Measurements from ENCODE around the gene WDR64. TPM values are rescaled to one million over a fixed set of nuclear protein-coding genes. Genes with fewer than 3 reads are reported as not detected.
A peak's percentile ranks its signal among the peaks of the same experiment; 100 is the strongest.

The WDR64 gene
- total and polyA plus RNA-seq, 2 experiments from 2014 or later, result not detected

DNA sequence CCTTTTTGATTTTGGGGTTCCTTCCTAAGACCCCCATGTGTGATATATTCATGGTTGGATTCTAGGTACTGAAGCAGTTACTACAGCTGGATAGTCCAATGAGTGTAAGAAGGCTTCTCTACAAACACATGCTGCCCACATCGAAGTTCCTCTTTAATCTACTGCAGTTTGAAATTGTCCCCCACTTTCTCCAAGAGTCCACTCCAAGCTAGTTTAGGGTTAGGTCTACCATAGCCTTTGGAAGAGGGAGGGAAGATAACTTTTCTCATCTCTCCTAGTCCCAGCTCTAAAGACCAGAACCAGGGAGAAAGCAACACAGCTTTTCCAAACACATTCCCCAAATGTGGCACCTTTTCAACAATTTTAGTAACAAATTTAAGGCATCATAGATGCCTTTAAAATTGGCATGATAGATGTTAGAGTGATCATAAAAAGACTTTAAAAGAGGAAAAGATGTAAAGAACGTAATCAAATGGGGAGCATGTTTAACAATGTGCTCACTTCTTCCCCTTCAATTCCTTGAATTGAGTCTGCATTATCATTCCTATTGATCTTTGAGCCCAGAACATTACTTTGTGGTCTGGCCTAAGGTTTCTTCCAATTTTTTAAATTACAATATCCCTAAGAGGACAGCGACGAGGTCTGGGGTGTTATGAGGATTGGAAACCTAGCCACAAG is 194.9 kb downstream of the WDR64 start:
- no peaks in the 10 kb centered on the region for H3K36me3 ChIP-seq
- peak overlapping the region; percentile 71 for H3K4me3 ChIP-seq
- no peak for DNase-seq (ENCODE audit: low read depth in 1 of 2, low spot score in 1 of 2)
- peak overlapping the region; percentile 87 for H3K27ac ChIP-seq
- H3K4me1 ChIP-seq (ENCODE audit: low read depth), result peaks cover 8% of the 10 kb centered on the region
- TF ChIP-seq, protein P1, sequence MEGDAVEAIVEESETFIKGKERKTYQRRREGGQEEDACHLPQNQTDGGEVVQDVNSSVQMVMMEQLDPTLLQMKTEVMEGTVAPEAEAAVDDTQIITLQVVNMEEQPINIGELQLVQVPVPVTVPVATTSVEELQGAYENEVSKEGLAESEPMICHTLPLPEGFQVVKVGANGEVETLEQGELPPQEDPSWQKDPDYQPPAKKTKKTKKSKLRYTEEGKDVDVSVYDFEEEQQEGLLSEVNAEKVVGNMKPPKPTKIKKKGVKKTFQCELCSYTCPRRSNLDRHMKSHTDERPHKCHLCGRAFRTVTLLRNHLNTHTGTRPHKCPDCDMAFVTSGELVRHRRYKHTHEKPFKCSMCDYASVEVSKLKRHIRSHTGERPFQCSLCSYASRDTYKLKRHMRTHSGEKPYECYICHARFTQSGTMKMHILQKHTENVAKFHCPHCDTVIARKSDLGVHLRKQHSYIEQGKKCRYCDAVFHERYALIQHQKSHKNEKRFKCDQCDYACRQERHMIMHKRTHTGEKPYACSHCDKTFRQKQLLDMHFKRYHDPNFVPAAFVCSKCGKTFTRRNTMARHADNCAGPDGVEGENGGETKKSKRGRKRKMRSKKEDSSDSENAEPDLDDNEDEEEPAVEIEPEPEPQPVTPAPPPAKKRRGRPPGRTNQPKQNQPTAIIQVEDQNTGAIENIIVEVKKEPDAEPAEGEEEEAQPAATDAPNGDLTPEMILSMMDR (IDR thresholded peaks at IDR 0.05; ENCODE audit: low read depth, low read length), result no peak
- no peaks in the 10 kb centered on the region for H3K9me3 ChIP-seq (ENCODE audit: low read depth)
- no peaks in the 10 kb centered on the region for H3K27me3 ChIP-seq

DNA sequence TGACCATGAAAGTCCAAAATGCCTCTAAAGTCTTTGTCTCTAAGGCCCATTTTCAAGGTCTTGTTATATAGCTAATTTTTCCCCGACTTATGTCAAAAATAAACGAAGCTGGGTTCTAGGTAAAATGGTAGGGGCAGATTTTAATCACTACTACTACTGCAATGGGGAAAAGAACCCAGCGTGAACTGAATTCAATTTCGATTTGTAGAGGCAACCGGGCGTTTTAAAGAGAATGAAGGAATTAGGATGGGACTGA is 195.4 kb downstream of the WDR64 start:
- TF ChIP-seq, protein P1 (IDR thresholded peaks at IDR 0.05; ENCODE audit: low read depth, low read length), result no peak
- no peak for DNase-seq (ENCODE audit: low read depth in 1 of 2, low spot score in 1 of 2)
- peak overlapping the region; percentile 87 for H3K27ac ChIP-seq

DNA sequence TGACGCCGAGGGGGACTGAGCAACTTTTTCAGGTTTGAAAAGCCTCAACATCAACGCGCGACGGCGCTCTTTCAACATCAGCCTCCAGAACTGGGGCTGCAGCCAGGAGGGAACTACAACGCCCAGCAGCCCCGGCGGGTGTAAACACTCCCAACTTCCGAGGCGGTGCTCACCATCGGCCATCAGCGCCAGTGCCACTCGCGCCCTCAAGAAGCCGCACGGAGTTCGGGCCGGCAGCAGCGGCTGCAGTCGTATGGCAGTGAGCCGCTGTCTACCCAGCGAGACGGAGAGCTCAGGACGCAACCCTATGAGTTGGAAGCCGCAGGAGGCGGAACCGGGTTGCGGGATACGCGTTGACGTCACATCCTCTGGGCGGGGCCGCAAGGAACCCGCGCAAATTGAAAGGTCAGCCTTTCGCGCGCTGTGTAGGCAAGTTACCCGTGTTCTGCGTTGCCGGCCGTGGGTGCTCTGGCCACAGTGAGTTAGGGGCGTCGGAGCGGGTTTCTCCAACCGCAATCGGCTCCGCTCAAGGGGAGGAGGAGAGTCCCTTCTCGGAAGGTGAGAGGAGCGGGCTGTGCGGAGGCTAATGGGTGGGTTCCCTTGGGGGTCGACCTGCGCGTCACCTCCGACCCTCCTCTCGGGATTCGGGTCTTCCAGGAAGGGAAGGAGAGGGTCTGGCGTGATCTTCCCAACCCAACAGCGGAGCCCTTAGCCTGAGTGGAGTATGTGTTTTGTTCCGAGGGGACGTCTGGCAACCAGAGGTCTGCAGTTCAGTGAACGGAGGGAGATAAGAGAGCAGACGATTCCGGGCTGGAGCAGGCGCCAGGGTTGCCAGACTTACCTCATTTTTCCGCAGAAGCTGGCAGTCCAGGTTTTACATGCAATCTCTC is 196.0 kb downstream of the WDR64 start, which contains the start of gene EXO1:
TSS of gene EXO1 (plus strand) at position 409 of the 890 bp plus-strand sequence. CDS start 2,222 bp downstream, outside the sequence.
- Histone ChIP-seq H3K36me3 (no peaks in the 10 kb centered on the region), H3K27me3 (no peaks in the 10 kb centered on the region), H3K27ac (peak within 1 kb of the TSS; percentile 87), H3K4me1 (ENCODE audit: low read depth) (peaks cover 8% of the 10 kb centered on the region), H3K4me3 (peak within 1 kb of the TSS; percentile 71), H3K9me3 (ENCODE audit: low read depth) (no peaks in the 10 kb centered on the region)
- TF ChIP-seq, protein P1 (IDR thresholded peaks at IDR 0.05; ENCODE audit: low read depth, low read length), result peak; percentile 48
- peak; percentile 92 to 95 for DNase-seq (ENCODE audit: low read depth in 1 of 2, low spot score in 1 of 2)

More for the DNA sequence above, 195.4 kb downstream of the WDR64 start:
- Histone ChIP-seq H3K9me3 (ENCODE audit: low read depth) (no peaks in the 10 kb centered on the region), H3K27me3 (no peaks in the 10 kb centered on the region), H3K4me3 (peak overlapping the region; percentile 71), H3K36me3 (no peaks in the 10 kb centered on the region), H3K4me1 (ENCODE audit: low read depth) (peaks cover 8% of the 10 kb centered on the region)

DNA sequence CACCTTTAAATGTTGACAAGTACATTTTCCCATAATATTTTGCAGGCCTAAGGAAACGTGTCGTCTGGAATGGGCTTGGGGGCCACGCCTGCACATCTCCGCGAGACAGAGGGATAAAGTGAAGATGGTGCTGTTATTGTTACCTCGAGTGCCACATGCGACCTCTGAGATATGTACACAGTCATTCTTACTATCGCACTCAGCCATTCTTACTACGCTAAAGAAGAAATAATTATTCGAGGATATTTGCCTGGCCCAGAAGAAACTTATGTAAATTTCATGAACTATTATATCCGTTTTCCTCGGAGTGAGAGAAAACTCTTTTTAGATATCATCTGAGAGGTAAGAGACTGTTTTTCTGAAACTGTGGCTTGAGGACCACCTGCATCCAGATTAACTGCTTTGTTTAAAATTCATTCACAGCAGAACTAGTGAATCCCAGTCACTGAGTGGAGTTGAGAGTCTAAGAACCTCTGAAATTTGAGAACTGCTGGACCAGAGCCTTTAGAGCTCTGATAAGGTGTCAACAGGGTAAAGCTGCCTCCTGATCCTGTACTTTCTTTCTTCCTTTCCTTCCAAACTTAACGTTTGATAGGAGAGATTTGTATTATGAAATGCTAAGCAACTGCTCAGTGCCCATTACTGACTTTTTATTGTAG is 196.7 kb downstream of the WDR64 start:
- Histone ChIP-seq H3K4me1 (ENCODE audit: low read depth) (peaks cover 8% of the 10 kb centered on the region), H3K4me3 (peak overlapping the region; percentile 71), H3K9me3 (ENCODE audit: low read depth) (no peaks in the 10 kb centered on the region), H3K27ac (no peak overlapping the region), H3K27me3 (no peaks in the 10 kb centered on the region), H3K36me3 (no peaks in the 10 kb centered on the region)
- DNase-seq (ENCODE audit: low read depth in 1 of 2, low spot score in 1 of 2), result peak in 1 of 2 donors; percentile 21
- TF ChIP-seq, protein P1 (IDR thresholded peaks at IDR 0.05; ENCODE audit: low read depth, low read length), result no peak

DNA sequence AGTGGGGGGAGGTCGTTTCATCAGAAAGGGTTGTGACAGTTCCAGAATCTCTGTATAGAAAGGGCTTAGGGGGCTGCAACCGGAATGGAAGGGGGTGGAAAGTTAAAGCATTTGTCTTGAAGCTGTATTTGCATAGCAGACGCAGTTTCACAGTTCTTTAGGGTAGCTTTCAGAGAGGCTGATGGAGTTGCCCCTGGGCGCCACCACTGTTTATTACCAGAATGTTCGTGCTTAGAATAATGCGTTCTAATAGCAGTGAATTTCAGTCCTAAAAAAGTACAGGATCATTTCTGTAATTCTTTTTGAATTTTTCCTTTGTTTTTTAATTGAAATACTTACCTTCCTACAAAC is 197.2 kb downstream of the WDR64 start:
- TF ChIP-seq, protein P1 (IDR thresholded peaks at IDR 0.05; ENCODE audit: low read depth, low read length), result no peak
- no peak overlapping the region for H3K27ac ChIP-seq
- peak overlapping the region; percentile 71 for H3K4me3 ChIP-seq
- H3K36me3 ChIP-seq, result no peaks in the 10 kb centered on the region
- no peaks in the 10 kb centered on the region for H3K9me3 ChIP-seq (ENCODE audit: low read depth)
- H3K27me3 ChIP-seq, result no peaks in the 10 kb centered on the region
- no peak for DNase-seq (ENCODE audit: low read depth in 1 of 2, low spot score in 1 of 2)
- H3K4me1 ChIP-seq (ENCODE audit: low read depth), result peaks cover 8% of the 10 kb centered on the region

Other genes starting within 250 kb of the WDR64 start
- 96.9 and 151 TPM in 2 replicates for gene FH, start 132.5 kb upstream of the WDR64 start, total RNA-seq
- 163 and 175 TPM in 2 replicates for gene FH, start 132.5 kb upstream of the WDR64 start, polyA plus RNA-seq
- gene KMO, start 119.9 kb upstream of the WDR64 start, total RNA-seq, result not detected in 2 replicates
- gene KMO, start 119.9 kb upstream of the WDR64 start, polyA plus RNA-seq, result 0.14 TPM in 1 of 2 replicates, not detected in the other
- 5.6 and 8.8 TPM in 2 replicates for gene CHML, start 11.9 kb upstream of the WDR64 start, total RNA-seq
- 3.3 and 6.6 TPM in 2 replicates for gene CHML, start 11.9 kb upstream of the WDR64 start, polyA plus RNA-seq
- gene OPN3, start 11.9 kb upstream of the WDR64 start, total RNA-seq, result 17.5 and 23.5 TPM in 2 replicates
- gene OPN3, start 11.9 kb upstream of the WDR64 start, polyA plus RNA-seq, result 19.7 and 47.1 TPM in 2 replicates
- 3.5 and 5.8 TPM in 2 replicates for gene EXO1, start 195.9 kb downstream of the WDR64 start, total RNA-seq
- 3.4 and 5.4 TPM in 2 replicates for gene EXO1, start 195.9 kb downstream of the WDR64 start, polyA plus RNA-seq